ENCODE results near the gene TRABD. TPM values are rescaled to one million over a fixed set of nuclear protein-coding genes. Genes with fewer than 3 reads are reported as not detected.

TRABD gene
- total RNA-seq, 4 donors from 2014 or later: 21.4 to 30.3 (median 24.5) TPM

GRCh38 chr22:50153056-50153755, 32.5 kb upstream of the TRABD start:
- Histone ChIP-seq H3K27ac (no peak overlapping the region), H3K4me3 (no peak overlapping the region), H3K36me3 (no peaks in the 10 kb centered on the region), H3K27me3 (peaks cover 0 to 5% (median 0%) of the 10 kb centered on the region in 3 donors), H3K4me1 (no peaks in the 10 kb centered on the region), H3K9me3 (no peaks in the 10 kb centered on the region)
- in situ Hi-C loops (cut with MboI; ENCODE audit: low sequenced_read_pairs in 4 of 4) (no loop called here), intact Hi-C loops (cut with DNase I; ENCODE audit: low total_unique reads) (no loop called here)
- ATAC-seq (no peak), DNase-seq (no peak)
- no peak for TF ChIP-seq POLR2A (IDR thresholded peaks at IDR 0.05)
- no peak for TF ChIP-seq CTCF (IDR thresholded peaks at IDR 0.05 in 4 of 5, conservative IDR thresholded peaks at IDR 0.05 in 1 of 5)

- in situ Hi-C loops (cut with MboI; ENCODE audit: low sequenced_read_pairs in 4 of 4): no loop called here
These were observed 32.0 kb upstream of the TRABD start for GRCh38 chr22:50153756-50154140.

GRCh38 chr22:50157709-50158375, 27.9 kb upstream of the TRABD start:
- no peak overlapping the region for H3K4me3 ChIP-seq
- no peaks in the 10 kb centered on the region for H3K36me3 ChIP-seq
- no peak overlapping the region for H3K27ac ChIP-seq
- ATAC-seq: no peak
- H3K9me3 ChIP-seq: no peaks in the 10 kb centered on the region
- in situ Hi-C loops (cut with MboI; ENCODE audit: low sequenced_read_pairs in 4 of 4) (no loop called here), intact Hi-C loops (cut with DNase I; ENCODE audit: low total_unique reads) (no loop called here)
- H3K27me3 ChIP-seq: peaks cover 2 to 14% (median 6%) of the 10 kb centered on the region in 3 donors
- no peak for DNase-seq
- TF ChIP-seq CTCF (IDR thresholded peaks at IDR 0.05 in 4 of 5, conservative IDR thresholded peaks at IDR 0.05 in 1 of 5) (no peak), POLR2A (IDR thresholded peaks at IDR 0.05) (no peak)
- H3K4me1 ChIP-seq: no peaks in the 10 kb centered on the region

More at GRCh38 chr22:50153756-50154140, 32.0 kb upstream of the TRABD start:
- Histone ChIP-seq H3K27me3 (peaks cover 0 to 10% (median 2%) of the 10 kb centered on the region in 3 donors), H3K4me1 (no peaks in the 10 kb centered on the region), H3K4me3 (no peak overlapping the region), H3K9me3 (no peaks in the 10 kb centered on the region), H3K27ac (no peak overlapping the region), H3K36me3 (no peaks in the 10 kb centered on the region)
- DNase-seq (no peak), ATAC-seq (no peak)
- intact Hi-C loops (cut with DNase I; ENCODE audit: low total_unique reads): no loop called here
- TF ChIP-seq POLR2A (IDR thresholded peaks at IDR 0.05) (no peak), CTCF (IDR thresholded peaks at IDR 0.05 in 4 of 5, conservative IDR thresholded peaks at IDR 0.05 in 1 of 5) (no peak)

- intact Hi-C loops (cut with DNase I; ENCODE audit: low total_unique reads) (no loop called here), in situ Hi-C loops (cut with MboI; ENCODE audit: low sequenced_read_pairs in 4 of 4) (no loop called here)
- no peak for DNase-seq
- Histone ChIP-seq H3K9me3 (no peaks in the 10 kb centered on the region), H3K4me1 (no peaks in the 10 kb centered on the region), H3K27ac (no peak overlapping the region), H3K36me3 (no peaks in the 10 kb centered on the region), H3K4me3 (no peak overlapping the region), H3K27me3 (peaks cover 2 to 14% (median 6%) of the 10 kb centered on the region in 3 donors)
- no peak for ATAC-seq
- TF ChIP-seq POLR2A (IDR thresholded peaks at IDR 0.05) (no peak), CTCF (IDR thresholded peaks at IDR 0.05 in 4 of 5, conservative IDR thresholded peaks at IDR 0.05 in 1 of 5) (no peak)
These were observed 24.8 kb upstream of the TRABD start for GRCh38 chr22:50160947-50161346.

Data from gastrocnemius medialis (tissue), 4 donors.